ELR (cell line): ENCODE results near the gene PPT2.
"Not testable (repeated sequence)": the region's sequence is repeated elsewhere in the genome, so short reads cannot be mapped to it uniquely, and the experiment has no call there.

ENCODE experiments used
- DNase-seq: peaks from one replicate; pipeline ENCODE4 v3.0.0-alpha.2; 2015; ENCODE audit warnings: low read depth

Gene PPT2

DNA sequence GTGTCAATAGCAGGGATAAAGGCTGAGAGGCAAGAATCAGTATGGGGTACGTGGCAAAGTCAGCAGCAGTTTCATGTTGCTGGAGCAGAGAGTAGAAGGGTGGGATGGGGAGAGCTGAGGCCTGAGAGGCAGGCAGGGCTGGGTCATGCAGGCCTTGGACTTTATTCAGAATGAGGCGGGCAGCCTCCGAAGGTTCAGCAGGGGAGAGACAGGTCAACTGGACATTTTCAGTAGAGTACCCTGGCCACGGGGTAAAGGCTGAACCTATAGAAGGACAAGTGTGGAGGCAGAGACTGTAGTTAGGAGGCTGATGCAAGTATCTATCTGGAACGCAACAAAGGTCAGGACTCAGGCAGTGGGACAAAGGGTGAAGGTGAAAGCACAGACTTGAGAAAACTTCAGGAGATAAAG, 56.3 kb downstream of the PPT2 start:
- no peak for DNase-seq

DNA sequence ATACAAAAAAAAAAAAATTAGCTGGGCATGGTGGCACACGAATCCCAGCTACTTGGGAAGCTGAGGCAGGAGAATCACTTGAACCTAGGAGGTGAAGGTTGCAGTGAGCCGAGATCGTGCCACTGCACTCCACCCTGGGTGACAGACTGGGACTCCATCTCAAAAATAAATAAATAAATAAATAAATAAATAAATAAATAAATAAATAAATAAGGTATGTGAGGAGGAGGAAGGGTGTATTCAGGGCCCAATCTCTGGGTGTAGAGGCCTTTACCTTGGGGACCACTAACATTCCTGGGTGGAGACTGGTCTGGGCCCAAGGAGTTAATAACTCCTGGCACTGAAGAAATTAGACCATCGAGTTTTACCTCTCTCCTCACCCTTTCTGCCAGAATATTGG, 57.5 kb downstream of the PPT2 start:
- not testable (repeated sequence) for DNase-seq

DNA sequence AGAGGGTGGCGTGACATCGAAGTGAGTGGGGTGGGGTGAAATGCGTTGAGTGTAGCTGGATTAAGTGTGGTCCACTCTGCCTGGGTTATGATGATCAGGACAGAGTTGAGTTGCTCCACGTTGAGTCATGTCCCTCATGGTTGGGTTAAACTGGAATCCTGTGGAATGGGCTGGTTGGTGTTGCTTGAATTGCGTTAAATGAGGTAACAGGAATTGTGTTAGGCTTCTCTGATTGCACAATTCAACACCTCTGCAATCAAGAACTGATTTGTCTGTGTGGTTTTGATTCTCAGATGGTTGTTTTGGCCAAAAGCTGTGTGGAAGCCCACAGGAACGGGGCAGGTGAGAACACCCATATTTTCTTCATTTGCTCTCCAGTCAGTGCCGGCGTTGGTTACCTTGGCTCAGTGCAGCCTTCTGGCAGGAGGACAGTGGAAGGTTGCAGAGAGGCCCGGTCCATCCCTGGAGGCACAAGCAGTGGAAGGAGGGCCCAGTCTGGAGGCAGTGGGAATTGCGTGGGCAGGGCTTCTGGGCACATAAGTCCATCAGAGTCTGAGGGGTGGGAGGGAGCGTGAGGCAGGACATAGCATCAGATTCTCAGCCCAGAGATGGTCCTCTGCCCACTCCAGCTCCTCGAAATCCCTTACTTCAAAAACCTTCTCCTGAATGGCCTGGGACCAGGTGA, 58.3 kb downstream of the PPT2 start:
- DNase-seq: no peak
